Muscle layer of colon (tissue), 2 donors: Measurements from ENCODE around the gene LCOR.
"Not testable (repeated sequence)": the region's sequence is repeated elsewhere in the genome, so short reads cannot be mapped to it uniquely, and the experiment has no call there.

Experiments used
- H3K27ac ChIP-seq: one replicate; pipeline ENCODE4 v1.7.0; 2013; ENCODE audit warnings: low read depth, mild to moderate bottlenecking, low read length, moderate library complexity
- H3K27me3 ChIP-seq, 2 donors: one replicate each; pipeline ENCODE4 v1.7.0; 2013; ENCODE audit warnings: low read length in 2 of 2, mild to moderate bottlenecking in 2 of 2; ENCODE audit not compliant: insufficient read depth in 2 of 2, control insufficient read depth in 1 of 2
- H3K36me3 ChIP-seq: one replicate; pipeline ENCODE4 v1.7.0; 2013; ENCODE audit warnings: mild to moderate bottlenecking, low read length; ENCODE audit not compliant: insufficient read depth
- H3K4me1 ChIP-seq: one replicate; pipeline ENCODE4 v1.7.0; 2013; ENCODE audit warnings: mild to moderate bottlenecking, low read length; ENCODE audit not compliant: insufficient read depth
- H3K4me3 ChIP-seq, 2 donors: one replicate each; pipeline ENCODE4 v1.7.0; 2013; ENCODE audit warnings: low read length in 2 of 2, low read depth in 1 of 2, mild to moderate bottlenecking in 1 of 2, moderate library complexity in 1 of 2
- H3K9ac ChIP-seq: one replicate; pipeline ENCODE4 v1.7.0; 2013; ENCODE audit warnings: low read length
- H3K9me3 ChIP-seq: one replicate; pipeline ENCODE4 v1.7.0; 2013; ENCODE audit warnings: mild to moderate bottlenecking, low read length
- donor health status: abdominal sarcoma.
- donor health status: Adenocarcinoma of cecum.

Gene LCOR

DNA sequence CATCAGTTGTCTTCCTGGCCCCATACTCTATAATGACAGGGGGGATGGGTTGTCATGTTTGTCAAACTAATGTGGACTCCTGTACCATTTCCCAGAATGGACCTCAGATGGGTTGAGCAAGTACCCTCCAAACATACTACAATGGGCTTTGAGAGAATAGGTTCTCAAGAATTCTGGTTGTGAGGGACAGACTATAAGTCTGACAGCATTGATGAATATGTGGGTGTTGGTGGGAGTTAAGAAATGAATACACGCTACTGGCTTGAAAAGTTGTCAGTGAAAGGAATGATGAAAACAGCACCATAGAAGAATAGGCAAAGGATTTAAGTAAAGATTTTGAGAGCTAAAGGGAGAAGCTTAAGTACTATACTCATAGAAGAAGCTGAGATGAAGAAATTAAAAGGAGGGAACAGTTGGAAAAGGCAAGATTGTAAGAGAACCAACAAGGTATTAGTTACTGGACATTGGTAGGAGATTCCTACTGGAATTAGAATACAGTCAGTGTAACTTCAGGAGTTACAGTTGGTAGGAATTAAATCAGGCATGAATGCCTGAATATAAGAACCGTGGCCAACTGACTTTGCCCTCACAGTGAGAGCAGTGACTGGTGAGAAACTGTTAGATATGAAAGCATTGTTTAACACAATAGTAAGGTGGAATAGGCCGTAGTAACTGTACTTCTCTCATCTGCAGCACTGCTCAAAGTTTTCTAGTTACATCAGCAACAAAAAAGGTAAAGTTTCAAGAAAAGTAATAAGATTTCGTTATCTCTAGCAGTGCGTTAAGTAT is 86.3 kb downstream of the LCOR start:
- Histone ChIP-seq H3K27me3 (no peaks in the 10 kb centered on the region), H3K36me3 (no peaks in the 10 kb centered on the region), H3K9me3 (no peaks in the 10 kb centered on the region), H3K9ac (no peak overlapping the region), H3K27ac (no peak overlapping the region), H3K4me3 (no peak overlapping the region), H3K4me1 (no peaks in the 10 kb centered on the region)

DNA sequence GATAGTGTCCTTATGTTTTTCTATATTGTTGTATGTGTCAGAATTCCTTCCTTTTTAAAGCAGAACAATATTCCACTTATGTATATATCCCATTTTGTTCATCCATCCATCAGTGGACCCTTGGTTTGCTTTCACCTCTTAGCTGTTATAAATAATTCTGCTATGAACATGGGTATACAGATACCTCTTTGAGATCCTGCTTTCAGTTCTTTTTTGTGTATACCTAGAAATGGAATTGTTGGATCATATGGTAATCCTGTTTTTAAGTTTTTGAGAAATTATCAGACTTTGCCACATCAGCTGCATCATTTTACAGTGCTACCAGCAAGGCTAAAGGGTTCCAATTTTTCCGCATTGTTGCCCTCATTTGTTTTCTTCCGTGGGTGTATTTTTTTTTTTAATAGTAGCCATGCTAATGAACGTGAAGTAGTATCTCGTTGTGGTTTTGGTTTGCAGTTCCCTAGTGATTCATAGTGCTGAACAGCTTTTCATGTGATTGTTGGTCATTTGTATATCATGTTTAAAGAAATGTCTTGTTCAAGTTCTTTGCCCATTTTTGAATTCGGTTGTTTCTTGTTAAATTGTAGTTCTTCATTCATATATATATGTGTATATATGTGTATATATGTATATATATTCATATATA is 87.8 kb downstream of the LCOR start:
- H3K27ac ChIP-seq, result no peak overlapping the region
- H3K27me3 ChIP-seq, result no peaks in the 10 kb centered on the region
- H3K4me1 ChIP-seq, result no peaks in the 10 kb centered on the region
- no peaks in the 10 kb centered on the region for H3K36me3 ChIP-seq
- no peak overlapping the region for H3K9ac ChIP-seq
- H3K4me3 ChIP-seq, result no peak overlapping the region
- H3K9me3 ChIP-seq, result no peaks in the 10 kb centered on the region

DNA sequence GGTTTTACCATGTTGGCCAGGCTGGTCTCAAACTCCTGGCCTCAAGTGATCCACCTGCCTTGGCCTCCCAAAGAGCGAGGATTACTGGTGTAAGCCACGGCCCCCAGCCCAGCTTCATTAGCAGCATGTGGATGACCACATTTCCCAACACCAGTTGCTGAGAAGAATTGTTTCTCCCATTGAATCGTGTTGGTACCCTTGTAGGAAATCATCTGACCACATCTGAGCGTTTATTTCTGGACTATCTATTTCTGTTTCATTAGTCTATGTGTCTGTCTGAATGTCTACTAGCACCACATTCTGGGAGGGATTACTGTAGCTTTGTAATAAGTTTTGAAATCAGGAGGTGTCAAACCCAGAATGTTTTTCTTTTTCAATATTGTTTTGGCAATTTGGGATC is 89.6 kb downstream of the LCOR start:
- no peak overlapping the region for H3K27ac ChIP-seq
- H3K9ac ChIP-seq, result no peak overlapping the region
- no peaks in the 10 kb centered on the region for H3K9me3 ChIP-seq
- no peaks in the 10 kb centered on the region for H3K27me3 ChIP-seq
- no peaks in the 10 kb centered on the region for H3K4me1 ChIP-seq
- no peaks in the 10 kb centered on the region for H3K36me3 ChIP-seq
- no peak overlapping the region for H3K4me3 ChIP-seq

DNA sequence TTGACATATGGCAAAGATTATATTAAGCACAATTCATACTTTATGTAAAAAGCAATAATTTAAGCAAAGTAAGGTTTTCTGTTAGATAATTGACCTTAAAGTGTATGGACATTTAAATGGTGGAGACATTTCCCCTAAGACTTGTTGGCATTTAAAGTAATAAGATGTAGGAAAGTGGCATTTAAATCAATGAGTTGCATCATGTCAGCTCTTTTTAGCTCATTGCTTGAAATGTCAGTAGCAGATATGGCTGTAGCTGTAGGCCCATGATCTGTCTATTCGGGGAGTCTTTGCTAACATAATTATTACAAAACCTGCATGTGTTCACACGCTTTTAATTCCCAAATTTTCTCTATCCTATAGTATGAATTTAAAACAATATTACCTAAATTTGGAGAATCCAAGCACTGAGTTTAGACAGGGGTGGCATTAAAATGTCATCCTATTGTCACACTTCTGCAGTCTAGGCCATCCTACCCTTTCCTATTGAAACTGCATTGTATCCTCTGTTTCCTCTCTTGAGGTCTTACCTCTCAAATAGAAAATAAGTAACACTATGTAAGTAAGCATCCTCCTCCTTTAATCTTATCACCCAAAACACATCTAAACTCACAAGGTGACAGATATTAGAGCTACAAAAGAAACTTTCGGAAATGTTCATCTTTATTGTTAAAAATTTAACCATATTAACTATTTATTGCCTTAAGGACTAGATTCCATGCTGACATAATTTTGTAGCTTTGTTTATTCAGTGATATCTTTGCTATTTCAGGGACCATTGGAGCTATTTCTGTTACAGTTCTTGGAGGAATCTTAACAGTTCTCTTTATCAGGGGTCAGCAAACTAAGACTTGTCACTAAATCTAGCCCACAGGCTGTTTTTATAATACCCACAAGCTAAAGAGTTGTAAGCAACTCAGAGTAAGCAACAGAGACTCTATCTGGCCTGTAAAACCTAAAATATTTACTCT is 91.2 kb downstream of the LCOR start:
- no peak overlapping the region for H3K4me3 ChIP-seq
- no peaks in the 10 kb centered on the region for H3K36me3 ChIP-seq
- H3K9me3 ChIP-seq, result no peaks in the 10 kb centered on the region
- H3K27me3 ChIP-seq, result no peaks in the 10 kb centered on the region
- no peak overlapping the region for H3K27ac ChIP-seq
- H3K9ac ChIP-seq, result no peak overlapping the region
- no peaks in the 10 kb centered on the region for H3K4me1 ChIP-seq

DNA sequence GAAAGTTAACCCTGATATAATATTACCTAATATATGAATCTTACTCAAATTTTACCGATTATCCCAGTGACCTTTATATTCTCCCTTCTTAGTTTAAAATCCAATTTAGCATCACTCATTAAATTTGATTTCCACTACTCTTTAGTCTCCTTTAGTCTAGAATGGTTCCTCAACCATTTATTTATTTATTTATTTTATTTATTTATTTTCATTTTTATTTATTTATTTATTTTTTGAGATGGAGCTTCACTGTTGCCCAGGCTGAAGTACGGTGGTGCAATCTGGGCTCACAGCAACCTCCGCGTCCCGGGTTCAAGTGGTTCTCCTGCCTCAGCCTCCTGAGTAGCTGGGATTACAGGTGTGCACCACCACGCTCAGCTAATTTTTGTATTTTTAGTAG is 92.8 kb downstream of the LCOR start:
- Histone ChIP-seq H3K9me3 (no peaks in the 10 kb centered on the region), H3K27me3 (no peaks in the 10 kb centered on the region), H3K4me1 (no peaks in the 10 kb centered on the region), H3K36me3 (no peaks in the 10 kb centered on the region), H3K27ac (no peak overlapping the region), H3K9ac (no peak overlapping the region), H3K4me3 (no peak overlapping the region)

DNA sequence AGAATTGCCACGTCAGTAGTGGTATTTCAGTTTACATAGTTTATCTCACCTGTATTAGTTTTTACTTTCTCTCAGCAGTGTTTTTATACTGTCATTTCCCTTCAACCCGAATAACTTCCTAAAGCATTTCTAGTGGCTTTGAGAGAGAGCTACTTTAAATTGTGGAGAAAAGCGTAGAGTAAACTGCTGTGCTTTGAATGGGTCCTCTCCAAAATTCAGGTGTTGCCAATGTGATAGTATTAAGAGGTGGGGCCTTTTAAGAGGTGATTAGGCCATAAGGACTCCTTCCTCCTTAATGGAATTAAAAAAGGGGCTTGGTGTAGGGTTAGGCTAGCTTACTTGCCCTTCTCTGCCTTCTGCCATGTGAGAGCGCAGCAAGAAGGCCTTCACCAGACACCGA is 98.4 kb downstream of the LCOR start:
- Histone ChIP-seq H3K4me1 (no peaks in the 10 kb centered on the region), H3K27ac (no peak overlapping the region), H3K4me3 (no peak overlapping the region), H3K36me3 (no peaks in the 10 kb centered on the region), H3K9ac (no peak overlapping the region), H3K9me3 (no peaks in the 10 kb centered on the region), H3K27me3 (no peaks in the 10 kb centered on the region)

DNA sequence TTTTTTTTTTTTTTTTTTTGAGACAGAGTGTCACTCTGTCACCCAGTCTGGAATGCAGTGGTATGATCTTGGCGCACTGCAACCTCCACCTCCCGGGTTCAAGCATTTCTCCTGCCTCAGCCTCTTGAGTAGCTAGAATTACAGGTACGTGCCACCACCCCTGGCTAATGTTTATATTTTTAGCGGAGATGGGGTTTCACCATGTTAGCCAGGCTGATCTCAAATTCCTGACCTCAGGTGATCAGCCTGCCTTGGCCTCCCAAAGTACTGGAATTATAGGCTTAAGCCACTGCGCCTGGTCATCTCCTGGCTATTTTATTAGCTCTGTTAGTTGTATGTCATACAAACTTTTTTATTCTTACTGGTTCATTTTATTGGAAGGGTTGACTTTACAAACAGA is 103.0 kb downstream of the LCOR start:
- no peak overlapping the region for H3K27ac ChIP-seq
- H3K4me3 ChIP-seq, result no peak overlapping the region
- H3K36me3 ChIP-seq, result peaks cover 3% of the 10 kb centered on the region
- no peaks in the 10 kb centered on the region for H3K4me1 ChIP-seq
- no peaks in the 10 kb centered on the region for H3K27me3 ChIP-seq
- H3K9ac ChIP-seq, result no peak overlapping the region
- H3K9me3 ChIP-seq, result no peaks in the 10 kb centered on the region

DNA sequence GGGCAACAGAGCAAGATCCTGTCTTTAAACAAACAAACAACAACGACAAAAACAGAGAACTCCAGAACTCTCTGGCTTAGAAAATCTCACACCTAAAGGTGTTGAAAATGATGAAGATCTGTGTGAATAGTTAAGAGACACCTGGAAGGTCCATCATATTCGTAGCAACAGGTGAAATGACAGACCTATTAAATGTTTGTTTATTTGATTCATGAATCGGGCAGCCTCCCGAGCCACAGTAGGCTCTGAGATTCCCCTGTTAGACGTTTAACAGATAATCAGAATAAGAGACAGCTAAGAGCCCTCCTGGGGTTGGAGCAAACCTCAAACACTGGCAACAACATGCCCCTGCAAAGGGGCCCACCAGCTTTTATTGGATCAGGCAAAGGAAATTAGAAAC is 103.7 kb downstream of the LCOR start:
- Histone ChIP-seq H3K27me3 (no peaks in the 10 kb centered on the region), H3K4me3 (no peak overlapping the region), H3K4me1 (no peaks in the 10 kb centered on the region), H3K9ac (no peak overlapping the region), H3K27ac (no peak overlapping the region), H3K9me3 (no peaks in the 10 kb centered on the region), H3K36me3 (peaks cover 3% of the 10 kb centered on the region)

DNA sequence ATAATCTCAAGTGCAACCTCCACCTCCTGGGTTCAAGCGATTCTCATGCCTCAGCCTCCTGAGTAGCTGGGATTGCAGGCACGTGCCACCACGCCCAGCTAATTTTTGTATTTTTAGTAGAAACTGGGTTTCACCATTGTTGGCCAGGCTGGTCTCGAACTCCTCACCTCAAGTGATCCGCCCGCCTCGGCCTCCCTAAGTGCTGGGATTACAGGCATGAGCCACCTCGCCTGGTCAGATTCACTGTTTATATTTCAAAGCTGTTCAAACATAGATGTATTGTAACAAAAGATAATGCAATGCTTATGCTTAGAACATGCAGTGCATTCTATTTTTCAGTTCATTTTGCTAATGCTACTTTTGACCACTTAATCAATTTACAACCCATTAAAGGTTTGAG is 111.1 kb downstream of the LCOR start:
- H3K4me1 ChIP-seq, H3K4me3 ChIP-seq, H3K9me3 ChIP-seq, H3K27ac ChIP-seq, H3K27me3 ChIP-seq, H3K36me3 ChIP-seq, H3K9ac ChIP-seq: not testable (repeated sequence)

DNA sequence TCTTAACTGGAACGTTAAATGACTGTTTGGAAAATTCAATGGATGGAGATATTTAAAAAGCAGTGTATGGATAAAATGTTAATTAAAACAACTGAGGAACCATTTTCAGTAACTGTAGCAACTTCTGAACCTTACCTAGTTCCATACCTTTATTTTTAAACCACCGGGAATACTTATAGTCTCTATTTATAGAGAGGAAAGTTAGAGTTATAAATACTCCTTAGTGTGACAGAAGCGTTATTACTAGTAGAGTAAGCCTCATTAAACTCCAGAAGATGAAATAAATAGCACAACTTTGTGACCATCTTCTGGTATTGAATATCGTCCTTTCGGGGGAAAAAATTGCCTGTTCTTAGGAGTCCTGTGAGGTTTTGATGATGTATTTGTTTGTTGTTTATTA is 114.9 kb downstream of the LCOR start:
- Histone ChIP-seq H3K9ac (no peak overlapping the region), H3K9me3 (no peaks in the 10 kb centered on the region), H3K27ac (no peak overlapping the region), H3K4me3 (no peak overlapping the region), H3K4me1 (no peaks in the 10 kb centered on the region), H3K36me3 (peaks cover 4% of the 10 kb centered on the region), H3K27me3 (no peaks in the 10 kb centered on the region)

DNA sequence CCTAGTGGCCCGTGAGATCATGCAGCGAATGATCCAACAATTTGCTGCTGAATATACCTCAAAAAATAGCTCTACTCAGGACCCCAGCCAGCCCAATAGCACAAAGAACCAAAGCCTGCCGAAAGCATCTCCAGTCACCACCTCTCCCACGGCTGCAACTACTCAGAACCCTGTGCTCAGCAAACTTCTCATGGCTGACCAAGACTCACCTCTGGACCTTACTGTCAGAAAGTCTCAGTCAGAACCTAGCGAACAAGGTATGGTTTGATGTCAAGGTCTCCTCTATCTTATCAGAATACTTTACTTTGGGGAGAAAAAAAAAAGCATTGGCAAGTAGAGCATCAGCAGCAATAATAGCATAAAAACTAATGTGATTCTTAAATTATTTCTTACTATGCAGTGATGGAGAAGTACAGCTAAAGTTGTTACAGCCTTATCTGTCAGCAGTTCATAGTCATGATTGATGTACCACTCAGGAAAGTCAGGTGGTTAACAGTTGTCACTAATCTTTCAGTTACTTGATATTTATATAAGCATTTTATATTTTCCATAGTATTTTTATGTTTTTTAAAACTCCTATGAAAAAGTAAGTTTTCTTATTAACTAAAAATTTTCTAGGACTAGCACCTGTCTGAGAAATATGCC is 117.1 kb downstream of the LCOR start:
- no peaks in the 10 kb centered on the region for H3K4me1 ChIP-seq
- H3K27me3 ChIP-seq, result no peaks in the 10 kb centered on the region
- H3K9ac ChIP-seq, result no peak overlapping the region
- no peaks in the 10 kb centered on the region for H3K9me3 ChIP-seq
- H3K36me3 ChIP-seq, result peaks cover 4% of the 10 kb centered on the region
- no peak overlapping the region for H3K4me3 ChIP-seq
- H3K27ac ChIP-seq, result no peak overlapping the region
